ENCODE measurements around the gene ESPL1.

- TF ChIP-seq NR2C2 (CRISPR knock-in tag; IDR thresholded peaks at IDR 0.05) (no peak), CTCF (IDR thresholded peaks at IDR 0.05) (no peak), ESRRA (CRISPR knock-in tag; IDR thresholded peaks at IDR 0.05; ENCODE audit: borderline replicate concordance) (no peak), ZNF263 (CRISPR knock-in tag; IDR thresholded peaks at IDR 0.05; ENCODE audit: low read depth) (no peak), CREB1 (CRISPR knock-in tag; IDR thresholded peaks at IDR 0.05) (no peak), USF2 (CRISPR knock-in tag; IDR thresholded peaks at IDR 0.05) (no peak), USF1 (CRISPR knock-in tag; IDR thresholded peaks at IDR 0.05) (no peak), CREM (CRISPR knock-in tag; IDR thresholded peaks at IDR 0.05) (no peak)
Observed at GRCh38 chr12:53218551-53219291, 49.4 kb upstream of the ESPL1 start.

Measured in WTC11 (cell line).